ENCODE data around the gene ANXA6. TPM values are rescaled to one million over a fixed set of nuclear protein-coding genes. Genes with fewer than 3 reads are reported as not detected.

Gene ANXA6
- total RNA-seq, 1 donor: 353 TPM

- no peak for DNase-seq (ENCODE audit: insufficient read length, low spot score, missing footprints)
- H3K4me3 ChIP-seq (ENCODE audit: insufficient read depth, low read length): no peak overlapping the region
Observed at GRCh38 chr5:151189151-151189550, 31.6 kb upstream of the ANXA6 start.

GRCh38 chr5:151186538-151186937 is 29.0 kb upstream of the ANXA6 start:
- H3K79me2 ChIP-seq (ENCODE audit: insufficient read depth, low read length): no peaks in the 10 kb centered on the region
- no peak overlapping the region for H3K4me3 ChIP-seq (ENCODE audit: insufficient read depth, low read length)
- no peaks in the 10 kb centered on the region for H3K27me3 ChIP-seq (ENCODE audit: insufficient read depth, low read length)
- H2AFZ ChIP-seq (ENCODE audit: low read length): no peak overlapping the region
- H3K36me3 ChIP-seq (ENCODE audit: insufficient read depth, low read length): no peaks in the 10 kb centered on the region
- TF ChIP-seq CTCF (IDR thresholded peaks at IDR 0.05; ENCODE audit: extremely low read depth, low read depth, low read length): no peak
- no peak for DNase-seq (ENCODE audit: insufficient read length, low spot score, missing footprints)
- H4K20me1 ChIP-seq (ENCODE audit: insufficient read depth, low read length): no peaks in the 10 kb centered on the region
- peaks cover 4% of the 10 kb centered on the region for H3K4me1 ChIP-seq (ENCODE audit: insufficient read depth, low read length)
- no peaks in the 10 kb centered on the region for H3K9me3 ChIP-seq (ENCODE audit: low read depth, low read length)
- H3K27ac ChIP-seq (ENCODE audit: low read depth, low read length): no peak overlapping the region
- no peak overlapping the region for H3K4me2 ChIP-seq (ENCODE audit: insufficient read depth, low read length)

More at GRCh38 chr5:151189151-151189550, 31.6 kb upstream of the ANXA6 start:
- Histone ChIP-seq H3K79me2 (ENCODE audit: insufficient read depth, low read length) (no peaks in the 10 kb centered on the region), H4K20me1 (ENCODE audit: insufficient read depth, low read length) (no peaks in the 10 kb centered on the region), H3K9me3 (ENCODE audit: low read depth, low read length) (no peaks in the 10 kb centered on the region), H3K4me1 (ENCODE audit: insufficient read depth, low read length) (no peaks in the 10 kb centered on the region), H3K4me2 (ENCODE audit: insufficient read depth, low read length) (no peak overlapping the region), H3K27me3 (ENCODE audit: insufficient read depth, low read length) (no peaks in the 10 kb centered on the region), H3K36me3 (ENCODE audit: insufficient read depth, low read length) (no peaks in the 10 kb centered on the region), H2AFZ (ENCODE audit: low read length) (no peak overlapping the region), H3K27ac (ENCODE audit: low read depth, low read length) (no peak overlapping the region)
- no peak for TF ChIP-seq CTCF (IDR thresholded peaks at IDR 0.05; ENCODE audit: extremely low read depth, low read depth, low read length)

GRCh38 chr5:151186052-151186451 is 28.5 kb upstream of the ANXA6 start:
- no peaks in the 10 kb centered on the region for H3K9me3 ChIP-seq (ENCODE audit: low read depth, low read length)
- no peaks in the 10 kb centered on the region for H3K36me3 ChIP-seq (ENCODE audit: insufficient read depth, low read length)
- H2AFZ ChIP-seq (ENCODE audit: low read length): no peak overlapping the region
- no peaks in the 10 kb centered on the region for H3K79me2 ChIP-seq (ENCODE audit: insufficient read depth, low read length)
- H3K4me1 ChIP-seq (ENCODE audit: insufficient read depth, low read length): peaks cover 4% of the 10 kb centered on the region
- H3K27me3 ChIP-seq (ENCODE audit: insufficient read depth, low read length): no peaks in the 10 kb centered on the region
- no peaks in the 10 kb centered on the region for H4K20me1 ChIP-seq (ENCODE audit: insufficient read depth, low read length)
- no peak overlapping the region for H3K4me3 ChIP-seq (ENCODE audit: insufficient read depth, low read length)
- TF ChIP-seq CTCF (IDR thresholded peaks at IDR 0.05; ENCODE audit: extremely low read depth, low read depth, low read length): no peak
- no peak overlapping the region for H3K4me2 ChIP-seq (ENCODE audit: insufficient read depth, low read length)
- H3K27ac ChIP-seq (ENCODE audit: low read depth, low read length): no peak overlapping the region
- DNase-seq (ENCODE audit: insufficient read length, low spot score, missing footprints): no peak

GRCh38 chr5:151184316-151185042 is 26.9 kb upstream of the ANXA6 start:
- Histone ChIP-seq H3K36me3 (ENCODE audit: insufficient read depth, low read length) (no peaks in the 10 kb centered on the region), H3K4me3 (ENCODE audit: insufficient read depth, low read length) (no peak overlapping the region), H3K79me2 (ENCODE audit: insufficient read depth, low read length) (no peaks in the 10 kb centered on the region), H3K27ac (ENCODE audit: low read depth, low read length) (no peak overlapping the region), H3K27me3 (ENCODE audit: insufficient read depth, low read length) (no peaks in the 10 kb centered on the region), H3K4me1 (ENCODE audit: insufficient read depth, low read length) (peaks cover 4% of the 10 kb centered on the region), H2AFZ (ENCODE audit: low read length) (no peak overlapping the region), H4K20me1 (ENCODE audit: insufficient read depth, low read length) (no peaks in the 10 kb centered on the region), H3K4me2 (ENCODE audit: insufficient read depth, low read length) (no peak overlapping the region), H3K9me3 (ENCODE audit: low read depth, low read length) (no peaks in the 10 kb centered on the region)
- TF ChIP-seq CTCF (IDR thresholded peaks at IDR 0.05; ENCODE audit: extremely low read depth, low read depth, low read length): no peak
- no peak for DNase-seq (ENCODE audit: insufficient read length, low spot score, missing footprints)
